Melanocyte of skin (primary cell): ENCODE data around the gene RTKN2. TPM values are rescaled to one million over a fixed set of nuclear protein-coding genes. Genes with fewer than 3 reads are reported as not detected.

Experiments used
- total RNA-seq, 2 donors: library from RNA; depleted of rRNA; stranded (reverse); fragments of >200 nt; gene quantifications; 2 replicates each; pipeline ENCODE4 v1.2.3, GENCODE V29; 2012

RTKN2 gene
- total RNA-seq: 1 to 10 TPM; 4.8 to 7.7 TPM

GRCh38 chr10:62268399-62269114, at the start of gene RTKN2:
Gene RTKN2 (minus strand): TSS chr10:62268844. CDS start chr10:62268610, 234 bp downstream.

Other genes starting within 250 kb of the RTKN2 start
- 1 to 10 TPM; 1.7 to 3.1 TPM for gene ZNF365, start 105.5 kb upstream of the RTKN2 start, total RNA-seq